AG10803 (cell line): ENCODE data around the gene THBS1.

Experiments used
- DNase-seq: peaks from one replicate; pipeline ENCODE4 v3.0.0; 2010; ENCODE audit warnings: low read depth
- H3K4me3 ChIP-seq: 2 replicates; pipeline ENCODE4 v1.5.1; 2011; ENCODE audit warnings: mild to moderate bottlenecking, low read length, control low read depth
- CTCF ChIP-seq: conservative IDR thresholded peaks from 2 replicates; pipeline ENCODE4 v1.5.1; 2011; ENCODE audit warnings: mild to moderate bottlenecking, low read length, control low read depth, inconsistent platforms

The THBS1 gene

DNA sequence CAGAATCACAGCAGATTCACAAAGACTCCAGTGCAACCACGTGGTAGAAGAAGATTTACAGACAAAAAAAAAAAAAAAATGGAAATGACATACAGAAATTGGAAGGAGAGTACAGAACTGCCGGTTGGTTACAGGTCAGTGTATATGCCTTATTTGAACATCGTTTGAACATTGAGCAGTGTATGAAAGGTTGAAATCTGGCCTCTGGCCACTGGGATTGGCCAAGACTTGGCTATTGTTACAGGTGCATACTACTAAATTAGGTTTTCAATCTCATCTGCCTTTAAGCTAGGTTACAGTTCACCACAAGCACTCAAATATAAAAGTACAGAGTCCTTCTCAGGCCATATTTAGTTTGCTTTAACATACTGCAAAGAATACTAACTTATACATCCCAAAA, 59.8 kb downstream of the THBS1 start:
- no peak for DNase-seq
- no peak for TF ChIP-seq CTCF
- H3K4me3 ChIP-seq = no peak overlapping the region

- no peak for DNase-seq
- no peak overlapping the region for H3K4me3 ChIP-seq
- no peak for TF ChIP-seq CTCF
Observed at GRCh38 chr15:39641191-39641889, 60.5 kb downstream of the THBS1 start.

GRCh38 chr15:39642011-39642640, 61.2 kb downstream of the THBS1 start:
- DNase-seq = peak; percentile 75
- no peak overlapping the region for H3K4me3 ChIP-seq
- no peak for TF ChIP-seq CTCF

DNA sequence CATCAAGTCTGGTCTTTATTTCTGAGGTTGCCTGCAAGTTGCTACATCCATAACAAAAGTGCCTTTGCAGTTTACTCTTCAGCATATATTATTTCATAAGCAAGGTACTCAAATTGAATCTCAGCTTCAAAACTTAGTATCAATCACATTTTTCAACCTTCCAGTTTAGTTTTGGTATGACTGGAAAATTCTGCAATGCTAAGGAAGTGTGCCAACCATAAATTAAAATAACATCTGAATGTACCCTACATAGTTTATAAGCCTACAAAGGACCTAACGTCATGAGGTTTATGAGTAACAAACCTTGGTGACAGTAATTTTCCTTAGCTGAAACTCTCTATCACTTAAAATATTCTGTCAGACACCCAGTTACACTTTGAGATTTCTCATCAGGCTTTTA, 62.8 kb downstream of the THBS1 start:
- no peak overlapping the region for H3K4me3 ChIP-seq
- no peak for TF ChIP-seq CTCF
- no peak for DNase-seq

GRCh38 chr15:39644136-39644535, 63.3 kb downstream of the THBS1 start:
- no peak for TF ChIP-seq CTCF
- no peak for DNase-seq
- H3K4me3 ChIP-seq = no peak overlapping the region

DNA sequence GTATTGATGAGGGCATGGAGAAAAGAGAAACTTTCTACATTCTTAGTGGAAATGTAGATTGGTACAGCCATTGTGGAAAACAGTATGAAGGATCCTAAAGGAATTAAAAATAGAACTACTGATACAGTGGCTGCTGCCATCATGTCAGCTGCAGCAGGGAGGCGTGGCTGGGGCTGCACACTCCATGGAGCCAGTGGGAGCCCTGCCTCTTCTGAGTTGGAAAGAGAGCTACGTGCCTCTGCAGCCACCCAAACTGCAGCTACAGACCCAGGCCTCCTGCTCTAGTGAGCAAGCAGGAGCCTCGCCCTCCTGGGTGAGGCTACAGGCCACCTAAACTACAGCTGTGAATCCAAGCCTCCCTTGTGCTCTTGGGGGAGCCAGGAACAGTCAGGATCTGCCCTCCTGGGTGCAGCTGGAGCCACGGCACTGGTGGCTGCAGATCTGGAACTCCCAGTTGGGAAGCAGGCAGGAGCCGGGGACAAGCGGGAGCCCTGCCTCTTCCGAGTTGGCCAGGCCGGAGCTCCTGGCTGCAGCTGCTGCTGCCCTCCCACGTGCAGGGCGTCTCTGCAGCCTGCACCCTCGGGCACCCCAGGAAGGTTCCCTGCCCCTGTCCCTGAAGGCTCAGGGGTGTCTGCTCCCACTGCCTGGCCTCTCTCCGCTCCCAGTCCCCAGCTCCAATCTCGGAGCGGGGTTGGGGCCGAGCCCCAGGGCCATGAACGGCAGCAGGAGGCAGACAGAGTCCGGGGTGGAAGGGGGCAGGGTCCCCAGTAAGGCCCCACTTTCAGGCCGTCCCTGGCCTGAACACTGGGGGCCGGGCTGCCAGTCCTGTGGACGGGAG, 64.5 kb downstream of the THBS1 start:
- TF ChIP-seq CTCF = no peak
- H3K4me3 ChIP-seq = no peak overlapping the region
- no peak for DNase-seq

DNA sequence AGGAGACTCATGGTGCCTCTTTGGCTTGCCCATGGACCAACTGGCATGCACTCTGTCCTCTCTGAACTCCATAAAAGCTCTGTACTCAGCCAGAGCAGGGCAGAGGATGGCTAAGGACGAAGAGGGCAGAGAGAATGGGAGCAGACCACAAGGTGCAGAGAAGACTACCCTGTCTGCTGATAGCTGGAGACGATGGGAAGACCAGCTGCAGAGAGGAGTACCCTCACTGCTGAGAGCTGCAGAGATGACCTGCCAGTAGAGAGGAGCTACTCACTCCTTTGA, 65.0 kb downstream of the THBS1 start:
- no peak for DNase-seq
- no peak for TF ChIP-seq CTCF
- no peak overlapping the region for H3K4me3 ChIP-seq
